Measurements from ENCODE around the gene GRIP1. TPM values are rescaled to one million over a fixed set of nuclear protein-coding genes. Genes with fewer than 3 reads are reported as not detected.
"Not testable (repeated sequence)": the region's sequence is repeated elsewhere in the genome, so short reads cannot be mapped to it uniquely, and the experiment has no call there.

GRIP1 gene
- total and polyA plus RNA-seq, 2 of the 4 experiments (the other 2 are of a cell fraction): under 0.01 to 0.07 TPM

- Histone ChIP-seq H2AK9ac (replicated peaks; ENCODE audit: low read depth, low read length, poor library complexity) (no peak overlapping the region), H3K27me3 (ENCODE audit: control insufficient read depth, insufficient read depth, low read length) (no peaks in the 10 kb centered on the region), H4K91ac (ENCODE audit: insufficient read depth, low read depth, low read length) (no peak overlapping the region), H4K5ac (ENCODE audit: low read depth, low read length) (no peak overlapping the region), H4K20me1 (ENCODE audit: insufficient read depth, low read length) (no peaks in the 10 kb centered on the region), H3K4me3 (ENCODE audit: insufficient read depth, low read depth, low read length) (no peak overlapping the region), H3K14ac (replicated peaks; ENCODE audit: low read depth, low read length) (no peak overlapping the region), H2BK120ac (ENCODE audit: low read depth, low read length) (no peak overlapping the region), H3K56ac (ENCODE audit: extremely low read depth, insufficient read depth, low read length) (no peak overlapping the region), H3K23ac (ENCODE audit: low read depth, low read length) (no peak overlapping the region), H2BK20ac (ENCODE audit: low read depth, low read length) (no peak overlapping the region), H3K9ac (ENCODE audit: low read depth, low read length) (no peak overlapping the region), H3K27ac (ENCODE audit: insufficient read depth, low read length) (no peak overlapping the region), H3K9me1 (ENCODE audit: insufficient read depth, low read length) (no peaks in the 10 kb centered on the region), H2AK5ac (ENCODE audit: low read depth, low read length) (no peak overlapping the region), H3K9me3 (ENCODE audit: control insufficient read depth, insufficient read depth, low read length) (no peaks in the 10 kb centered on the region), H3K4me2 (ENCODE audit: low read depth, low read length) (no peak overlapping the region), H2BK5ac (ENCODE audit: low read depth, low read length, poor library complexity, severe bottlenecking) (no peak overlapping the region), H3K4me1 (ENCODE audit: control insufficient read depth, insufficient read depth, low read length) (no peaks in the 10 kb centered on the region), H3K18ac (ENCODE audit: low read depth, low read length) (no peak overlapping the region), H2BK15ac (ENCODE audit: low read depth, low read length) (no peak overlapping the region), H3K79me1 (ENCODE audit: low read depth in 1 of 2, low read length in 2 of 2) (no peaks in the 10 kb centered on the region), H4K8ac (ENCODE audit: low read depth in 2 of 2, low read length in 2 of 2) (no peak overlapping the region), H2AFZ (replicated peaks; ENCODE audit: low read length, poor library complexity) (no peak overlapping the region), H3K36me3 (ENCODE audit: control insufficient read depth, insufficient read depth, low read length) (no peaks in the 10 kb centered on the region), H3K4ac (ENCODE audit: low read depth, low read length) (no peak overlapping the region)
- in situ Hi-C loops (cut with MboI; ENCODE audit: low sequenced_read_pairs) (no loop called here), intact Hi-C loops (cut with micrococcal nuclease) (no loop called here), dilution Hi-C loops (cut with HindIII; ENCODE audit: low sequenced_read_pairs, unreplicated experiment) (no loop called here)
- no peak for ATAC-seq (ENCODE audit: low read depth)
- TF ChIP-seq MAZ (IDR thresholded peaks at IDR 0.05; ENCODE audit: borderline replicate concordance, low read depth, low read length): no peak
- no peak for DNase-seq
- ChIA-PET CTCF (no interaction called here), POLR2A (ENCODE audit: unreplicated experiment) (no interaction called here)
- BruUV-seq (replicated peaks): no TSS peak
These were observed 179.9 kb downstream of the GRIP1 start for GRCh38 chr12:66499000-66499399.

GRCh38 chr12:66498059-66498458 lies 180.8 kb downstream of the GRIP1 start:
- H2AK9ac ChIP-seq (replicated peaks; ENCODE audit: low read depth, low read length, poor library complexity); H3K9me1 ChIP-seq (ENCODE audit: insufficient read depth, low read length); H4K8ac ChIP-seq (ENCODE audit: low read depth in 2 of 2, low read length in 2 of 2); in situ Hi-C loops (cut with MboI; ENCODE audit: low sequenced_read_pairs); CTCF ChIA-PET; H3K79me1 ChIP-seq (ENCODE audit: low read depth in 1 of 2, low read length in 2 of 2); H3K27me3 ChIP-seq (ENCODE audit: control insufficient read depth, insufficient read depth, low read length); H3K9ac ChIP-seq (ENCODE audit: low read depth, low read length); H3K18ac ChIP-seq (ENCODE audit: low read depth, low read length); H2BK5ac ChIP-seq (ENCODE audit: low read depth, low read length, poor library complexity, severe bottlenecking); H3K27ac ChIP-seq (ENCODE audit: insufficient read depth, low read length); H3K23ac ChIP-seq (ENCODE audit: low read depth, low read length); H3K9me3 ChIP-seq (ENCODE audit: control insufficient read depth, insufficient read depth, low read length); dilution Hi-C loops (cut with HindIII; ENCODE audit: low sequenced_read_pairs, unreplicated experiment); POLR2A ChIA-PET (ENCODE audit: unreplicated experiment); H4K20me1 ChIP-seq (ENCODE audit: insufficient read depth, low read length); H2AFZ ChIP-seq (replicated peaks; ENCODE audit: low read length, poor library complexity); H3K4me2 ChIP-seq (ENCODE audit: low read depth, low read length); H2BK20ac ChIP-seq (ENCODE audit: low read depth, low read length); H3K4me3 ChIP-seq (ENCODE audit: insufficient read depth, low read depth, low read length); H2AK5ac ChIP-seq (ENCODE audit: low read depth, low read length); H2BK120ac ChIP-seq (ENCODE audit: low read depth, low read length); H3K14ac ChIP-seq (replicated peaks; ENCODE audit: low read depth, low read length); H4K5ac ChIP-seq (ENCODE audit: low read depth, low read length); H3K4me1 ChIP-seq (ENCODE audit: control insufficient read depth, insufficient read depth, low read length); ATAC-seq (ENCODE audit: low read depth); H2BK15ac ChIP-seq (ENCODE audit: low read depth, low read length); DNase-seq; H3K36me3 ChIP-seq (ENCODE audit: control insufficient read depth, insufficient read depth, low read length); intact Hi-C loops (cut with micrococcal nuclease); BruUV-seq (replicated peaks); H3K56ac ChIP-seq (ENCODE audit: extremely low read depth, insufficient read depth, low read length); H3K4ac ChIP-seq (ENCODE audit: low read depth, low read length); H4K91ac ChIP-seq (ENCODE audit: insufficient read depth, low read depth, low read length): not testable (repeated sequence)
- no CpG with 5 or more reads among the region's 6 CpGs for WGBS, 2 experiments (ENCODE audit: extremely low coverage in 2 of 2, insufficient read length in 1 of 2)
